Renal cortex interstitium (tissue), 11 donors: ENCODE measurements around the gene MARCKSL1. TPM values are rescaled to one million over a fixed set of nuclear protein-coding genes. Genes with fewer than 3 reads are reported as not detected.
"Not testable (repeated sequence)": the region's sequence is repeated elsewhere in the genome, so short reads cannot be mapped to it uniquely, and the experiment has no call there.

Experiments
- DNase-seq, 11 donors: peaks; one replicate each; pipeline ENCODE4 v3.0.0-alpha.2; 2013; ENCODE audit warnings: low read depth in 9 of 11, low spot score in 4 of 11; ENCODE audit errors: extremely low read depth in 1 of 11
- polyA plus RNA-seq, 3 donors: library from polyadenylated mRNA; unstranded; fragments of 120-200 nt; gene quantifications; one replicate each; pipeline ENCODE4 v1.2.1, GENCODE V29; 2013; ENCODE audit not compliant: insufficient read length in 3 of 3

Gene MARCKSL1
- polyA plus RNA-seq, 3 donors, result 402 to 500 (median 427) TPM

DNA sequence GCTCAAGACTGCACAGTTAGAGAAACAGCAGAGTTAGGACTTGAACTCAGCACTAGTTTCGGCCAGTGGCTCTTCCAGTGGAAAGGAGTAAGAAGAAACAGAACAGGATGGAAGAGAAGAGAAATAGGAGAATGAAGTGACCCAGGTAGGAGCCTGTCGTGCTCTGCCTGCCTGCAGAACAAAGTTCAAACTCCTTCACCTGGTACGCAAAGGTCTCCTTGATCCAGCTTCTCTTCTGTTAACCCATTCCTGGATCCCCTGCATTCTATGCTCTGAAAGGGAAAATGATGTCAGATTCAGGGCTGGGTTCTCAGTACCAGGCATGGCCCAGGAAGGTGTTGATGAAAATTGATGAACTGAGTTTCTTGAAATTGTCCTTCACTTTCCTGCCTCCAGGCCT is 22.4 kb upstream of the MARCKSL1 start:
- no peak for DNase-seq

DNA sequence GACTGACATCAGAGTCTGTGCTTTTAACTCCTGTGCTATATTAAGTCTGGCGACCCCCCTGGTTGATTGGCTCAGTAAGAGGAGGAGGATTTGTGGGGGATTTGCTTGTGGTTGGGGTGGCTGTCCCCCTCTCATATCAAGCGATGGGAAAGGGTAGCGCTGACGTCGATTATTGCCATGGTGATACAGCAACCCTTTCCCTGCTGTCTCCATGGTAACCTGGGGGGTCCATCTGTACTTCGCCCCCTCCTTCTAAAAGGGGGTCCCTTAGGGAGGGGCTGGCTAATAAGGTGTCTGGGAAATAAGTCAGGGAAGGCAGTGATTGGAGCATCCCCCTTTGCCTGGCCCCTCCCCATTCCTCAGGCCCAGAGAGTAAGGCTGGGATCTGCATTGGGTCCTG is 21.6 kb upstream of the MARCKSL1 start:
- DNase-seq, result no peak

GRCh38 chr1:32356478-32356877 is 20.4 kb upstream of the MARCKSL1 start:
- DNase-seq, result no peak

DNA sequence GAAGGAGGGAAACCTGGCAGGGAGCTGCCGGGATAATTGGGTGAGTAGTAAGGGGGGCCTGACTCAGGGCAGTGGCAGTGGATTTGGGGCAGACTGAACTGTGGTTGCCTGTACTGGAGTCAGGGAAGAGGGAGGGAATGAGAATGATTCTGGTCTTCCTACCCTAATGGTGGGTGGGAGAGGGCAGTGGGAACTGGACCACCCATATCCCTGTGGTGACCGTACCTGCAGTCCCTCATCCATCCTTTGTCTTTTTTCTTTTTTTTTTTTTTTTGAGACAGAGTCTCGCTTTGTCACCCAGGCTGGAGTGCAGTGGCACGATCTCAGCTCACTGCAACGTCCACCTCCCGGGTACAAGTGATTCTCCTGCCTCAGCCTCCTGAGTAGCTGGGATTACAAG is 19.7 kb upstream of the MARCKSL1 start:
- not testable (repeated sequence) for DNase-seq

- DNase-seq, result peak in 1 of 11 donors; percentile 62
Measured at GRCh38 chr1:32353886-32354570, 18.0 kb upstream of the MARCKSL1 start.

DNA sequence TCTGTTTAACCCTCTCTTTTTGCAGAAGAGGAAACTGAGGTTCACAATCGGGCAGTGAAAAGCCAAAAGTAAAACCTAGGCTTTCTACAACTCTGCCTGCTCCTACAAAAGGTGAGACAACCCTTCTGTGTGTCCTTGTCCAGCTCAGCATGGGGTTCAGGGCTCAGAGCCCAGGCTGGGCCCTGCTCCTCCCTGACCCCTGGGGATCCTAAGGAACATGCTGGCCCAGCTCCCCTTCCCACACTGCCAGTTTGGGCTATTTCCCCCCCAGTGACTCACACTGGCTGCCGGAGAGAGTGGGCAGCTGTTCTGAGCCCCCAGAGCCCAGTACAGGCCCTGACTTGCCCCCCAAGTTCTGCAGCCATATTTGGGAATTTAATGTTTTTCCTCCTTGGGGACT is 17.4 kb upstream of the MARCKSL1 start:
- no peak for DNase-seq

DNA sequence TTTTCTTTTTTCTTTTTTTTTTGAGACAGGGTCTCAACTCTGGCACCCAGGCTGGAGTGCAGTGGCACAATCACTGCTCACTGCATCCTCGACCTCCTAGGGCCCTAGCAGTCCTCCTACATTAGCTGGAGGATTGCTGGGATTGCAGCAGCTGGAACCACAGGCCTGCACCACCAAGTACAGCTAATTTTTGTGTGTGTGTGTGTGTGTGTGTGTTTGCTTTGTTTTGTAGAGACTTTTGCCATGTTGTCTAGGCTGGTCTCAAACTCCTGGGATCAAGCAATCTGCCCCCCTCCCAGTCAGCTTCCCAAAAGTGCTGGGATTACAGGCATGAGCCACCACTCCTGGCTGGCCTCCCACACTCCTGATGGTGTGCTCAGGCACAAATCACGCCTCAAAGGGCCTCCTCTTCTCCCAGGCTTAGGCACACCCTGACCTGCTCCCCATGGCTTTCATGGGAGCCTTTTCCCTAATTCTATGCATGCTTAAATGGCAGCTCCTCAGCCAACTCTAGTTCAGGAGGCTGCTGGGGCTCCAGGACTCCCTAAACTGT is 16.9 kb upstream of the MARCKSL1 start:
- no peak for DNase-seq

- DNase-seq, result no peak
Measured at GRCh38 chr1:32352239-32352745, 16.3 kb upstream of the MARCKSL1 start.

DNA sequence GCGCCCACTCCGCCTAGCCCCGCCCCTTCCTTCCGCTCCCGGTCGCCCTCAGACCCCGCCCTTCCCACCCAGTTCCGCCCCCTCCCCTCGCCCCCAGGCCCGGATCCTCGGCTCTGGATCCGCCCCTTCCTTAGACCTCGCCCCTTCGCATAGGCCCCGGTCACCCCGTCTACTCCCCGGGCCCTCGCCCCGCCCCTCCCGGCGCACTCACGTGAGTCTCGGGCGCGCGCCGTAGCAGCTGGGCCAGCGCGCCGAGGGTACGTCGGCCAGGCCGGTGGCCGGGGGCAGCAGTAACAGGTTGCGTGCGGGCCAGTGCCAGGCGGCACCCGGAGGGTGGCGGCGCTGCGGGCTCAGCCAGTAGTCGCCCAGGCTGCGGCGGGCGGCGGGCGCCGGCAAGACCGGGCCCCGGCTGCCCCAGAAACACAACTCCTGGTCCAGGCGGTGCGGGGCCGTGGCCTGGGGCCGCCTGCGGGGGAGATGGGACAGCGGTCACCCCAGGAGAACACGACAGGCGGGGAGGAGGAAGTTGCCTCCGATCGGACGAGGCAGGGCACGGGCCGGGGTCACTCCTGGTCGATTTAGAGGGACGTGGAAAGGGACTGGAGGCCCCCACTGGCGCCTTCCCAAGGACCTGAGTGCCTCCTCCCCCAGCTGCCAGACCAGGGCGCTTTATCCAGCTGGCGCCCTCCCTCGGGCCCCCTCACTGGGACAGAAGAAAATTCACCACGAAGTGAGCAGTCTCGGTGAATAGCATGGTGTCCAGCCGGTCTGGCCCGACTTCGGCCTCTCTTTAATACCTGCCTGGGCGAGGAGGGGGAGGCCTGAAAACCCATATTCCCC is 15.6 kb upstream of the MARCKSL1 start:
- DNase-seq, result peak; percentile 84 to 96 (median 94)

DNA sequence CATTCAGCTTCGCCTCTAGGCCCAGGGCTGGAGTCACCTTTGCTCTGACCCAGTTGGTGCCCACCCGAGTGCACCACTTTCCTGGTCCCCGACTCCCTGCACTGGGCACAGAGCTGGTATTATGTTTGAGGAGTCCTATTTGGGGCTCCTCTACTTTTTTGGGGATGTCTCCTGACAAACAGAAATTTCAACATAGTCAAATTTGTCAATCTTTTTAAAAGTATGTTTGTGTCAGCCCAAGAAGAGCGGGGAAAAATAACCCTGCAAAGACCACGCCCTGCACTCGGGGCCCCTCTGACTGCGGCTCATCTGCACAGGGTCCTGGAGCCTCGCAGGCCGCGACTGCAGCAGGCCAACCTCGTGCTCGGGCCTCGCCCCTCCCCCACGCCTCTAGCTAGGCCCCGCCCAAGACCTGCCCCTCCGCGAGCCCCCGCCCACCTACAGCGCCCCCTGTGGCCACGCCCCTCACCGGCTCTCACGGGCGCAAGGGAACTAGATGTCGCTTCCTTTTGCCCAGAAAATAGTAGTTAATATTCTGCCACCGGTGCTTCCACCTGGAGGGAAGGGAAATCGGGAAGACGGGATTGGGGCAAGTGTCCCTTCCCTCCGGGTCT is 14.9 kb upstream of the MARCKSL1 start:
- DNase-seq, result no peak

- no peak for DNase-seq
Measured at GRCh38 chr1:32349211-32349708, 13.2 kb upstream of the MARCKSL1 start.

DNA sequence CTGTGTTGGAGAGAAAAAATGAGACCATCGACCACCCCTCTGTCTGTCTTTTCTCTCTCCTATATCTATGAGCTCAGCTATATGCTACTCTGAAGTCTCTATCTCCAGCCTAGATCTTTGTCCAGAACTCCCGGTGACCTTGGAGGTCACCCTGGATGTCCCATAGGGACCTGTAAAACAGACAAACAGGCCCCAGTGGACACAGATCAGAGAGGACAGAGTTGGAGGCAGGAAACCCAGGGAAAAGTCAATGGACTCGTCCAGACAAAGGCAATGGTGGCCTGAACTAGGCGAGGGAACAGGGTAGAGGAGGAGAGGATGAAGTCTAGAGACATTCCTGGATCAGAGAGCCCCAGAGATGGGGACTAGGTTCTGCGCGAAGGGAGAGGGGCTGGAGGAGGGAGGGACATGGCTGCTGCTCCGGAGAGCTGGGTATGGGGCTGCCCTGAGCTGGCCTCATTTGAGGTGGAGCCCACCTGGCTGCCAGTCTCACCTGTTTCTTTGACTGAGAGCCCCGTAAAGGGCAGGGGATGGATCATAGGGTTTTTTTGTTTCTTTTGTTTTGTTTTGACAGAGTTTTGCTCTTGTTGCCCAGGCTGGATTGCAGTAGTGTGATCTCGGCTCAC is 10.6 kb upstream of the MARCKSL1 start:
- no peak for DNase-seq

DNA sequence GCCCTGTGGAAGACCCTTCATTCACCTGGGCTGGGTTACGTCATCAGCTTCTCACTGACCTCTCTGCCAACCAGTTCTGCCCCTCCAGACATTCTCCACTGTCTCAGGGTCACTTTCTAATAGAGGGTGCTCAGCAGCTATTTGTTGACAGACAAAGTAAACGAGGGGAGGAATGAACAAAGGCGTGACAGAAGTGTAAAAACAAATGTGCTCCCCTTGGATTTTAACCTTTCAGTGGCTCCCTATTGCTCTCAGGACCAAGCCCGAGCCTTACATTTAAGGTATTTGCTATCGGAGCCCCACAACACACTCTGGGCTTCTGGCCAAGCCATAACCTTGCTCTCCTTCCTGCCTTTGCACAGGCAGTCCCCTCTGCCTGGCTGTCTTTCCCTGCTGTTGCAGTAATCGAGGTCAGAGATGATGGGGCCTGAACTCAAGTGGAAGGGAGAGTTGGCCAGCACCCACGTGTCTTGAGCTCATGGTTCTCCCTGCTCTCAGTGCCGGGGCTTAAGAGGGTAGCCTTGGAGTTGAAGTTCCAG is 9.3 kb upstream of the MARCKSL1 start:
- no peak for DNase-seq

DNA sequence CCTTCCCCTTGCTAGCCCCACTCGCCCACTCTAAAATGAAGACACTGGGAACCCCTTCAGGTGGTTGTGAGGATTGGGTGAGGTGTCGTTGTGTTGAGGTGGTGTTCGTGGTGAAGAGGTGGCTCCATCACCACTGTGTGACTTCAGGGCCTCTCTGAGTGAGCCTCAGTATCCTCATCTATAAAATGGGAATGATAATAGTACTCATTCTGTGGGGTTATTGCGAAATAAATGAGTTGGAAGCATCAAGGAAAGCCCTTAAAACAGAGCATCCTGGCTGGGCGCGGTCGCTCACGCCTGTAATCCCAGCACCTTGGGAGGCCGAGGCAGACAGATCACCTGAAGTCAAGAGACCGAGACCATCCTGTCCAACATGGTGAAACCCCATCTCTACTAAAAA is 6.7 kb upstream of the MARCKSL1 start:
- no peak for DNase-seq

DNA sequence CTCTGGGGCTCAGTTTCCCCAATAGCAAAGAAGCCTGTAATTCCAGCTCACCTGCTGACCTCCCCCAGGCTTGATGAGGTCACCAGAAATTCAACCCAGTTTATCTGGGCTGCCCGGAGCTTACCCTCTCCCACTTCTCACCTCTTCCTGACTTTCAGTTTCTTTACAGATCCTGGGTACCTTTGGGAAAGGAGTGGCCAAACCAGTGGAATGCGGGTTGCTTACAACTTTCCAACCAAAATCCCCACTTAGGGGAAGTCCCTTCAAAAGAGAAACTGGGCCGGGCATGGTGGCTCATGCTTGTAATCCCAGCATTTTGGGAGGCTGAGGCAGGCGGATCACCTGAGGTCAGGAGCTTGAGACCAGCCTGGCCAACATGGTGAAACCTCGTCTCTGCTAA is 5.9 kb upstream of the MARCKSL1 start:
- DNase-seq, result no peak

DNA sequence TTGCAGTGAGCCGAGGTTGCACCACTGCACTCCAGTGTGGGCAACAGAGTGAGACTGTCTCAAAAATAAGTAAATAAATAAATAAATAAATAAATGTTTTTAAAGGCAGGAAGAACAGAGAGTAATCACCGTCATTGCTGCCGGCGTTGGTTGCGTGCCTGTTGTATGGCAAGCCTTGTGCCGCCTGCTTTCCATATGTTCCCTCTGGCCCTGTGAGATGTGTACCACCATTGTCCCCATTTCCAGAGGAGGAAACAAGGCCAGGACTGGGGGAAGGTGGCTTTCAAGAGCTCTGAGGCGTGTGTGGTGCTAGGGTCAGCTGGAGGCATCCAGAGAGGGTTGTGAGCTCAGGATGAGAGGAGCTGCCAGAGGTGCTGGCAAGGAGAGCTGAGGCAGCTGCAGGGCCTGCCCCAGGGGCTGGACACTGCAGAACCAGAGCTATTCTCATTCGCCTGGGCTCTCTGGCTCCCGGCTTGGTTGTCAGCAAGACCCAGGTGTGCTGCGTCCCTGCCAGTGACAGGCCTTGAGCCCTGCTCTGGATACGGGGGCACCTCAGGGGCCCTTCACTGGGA is 5.2 kb upstream of the MARCKSL1 start:
- DNase-seq, result no peak

DNA sequence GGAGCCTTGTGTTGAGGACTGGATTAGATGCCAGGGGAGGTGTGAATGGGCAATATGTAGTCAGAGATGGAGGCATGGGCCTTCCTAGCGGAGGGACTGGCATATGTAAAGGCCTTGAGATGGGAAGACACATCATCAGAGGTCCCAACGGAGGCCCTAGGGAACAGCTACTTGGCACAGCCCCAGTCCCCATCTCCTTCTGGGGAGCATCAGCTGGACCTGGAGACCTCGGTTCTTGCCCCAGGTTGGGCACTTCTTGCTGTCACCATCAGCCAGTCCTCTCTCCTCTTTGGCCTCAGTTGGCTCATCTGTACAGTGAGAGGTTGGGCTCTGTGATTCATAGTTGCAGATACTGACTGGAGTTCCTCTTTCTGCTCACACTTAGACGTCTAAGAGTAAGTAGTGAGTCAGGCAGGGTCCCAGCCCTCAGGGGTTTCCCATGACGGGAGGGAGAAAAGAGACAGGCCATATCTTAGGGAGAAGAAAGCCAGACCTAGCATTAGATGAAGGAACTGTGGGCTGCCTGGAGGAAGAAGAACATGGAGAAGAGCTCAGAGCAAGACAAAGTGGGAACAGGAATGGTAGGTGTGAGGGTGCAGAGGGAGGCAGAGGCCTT is 3.4 kb upstream of the MARCKSL1 start:
- no peak for DNase-seq

- no peak for DNase-seq
Measured at GRCh38 chr1:32338637-32339145, 2.7 kb upstream of the MARCKSL1 start.
